ENCODE results near the gene GPR4.

GRCh38 chr19:45613926-45614725, 12.1 kb upstream of the GPR4 start:
- TF ChIP-seq CTCF (IDR thresholded peaks at IDR 0.05) (no peak), POLR2A (IDR thresholded peaks at IDR 0.05) (no peak), EP300 (IDR thresholded peaks at IDR 0.05) (no peak)
